Measurements from ENCODE around the gene GFER.
A peak's percentile ranks its signal among the peaks of the same experiment; 100 is the strongest.

Gene GFER

DNA sequence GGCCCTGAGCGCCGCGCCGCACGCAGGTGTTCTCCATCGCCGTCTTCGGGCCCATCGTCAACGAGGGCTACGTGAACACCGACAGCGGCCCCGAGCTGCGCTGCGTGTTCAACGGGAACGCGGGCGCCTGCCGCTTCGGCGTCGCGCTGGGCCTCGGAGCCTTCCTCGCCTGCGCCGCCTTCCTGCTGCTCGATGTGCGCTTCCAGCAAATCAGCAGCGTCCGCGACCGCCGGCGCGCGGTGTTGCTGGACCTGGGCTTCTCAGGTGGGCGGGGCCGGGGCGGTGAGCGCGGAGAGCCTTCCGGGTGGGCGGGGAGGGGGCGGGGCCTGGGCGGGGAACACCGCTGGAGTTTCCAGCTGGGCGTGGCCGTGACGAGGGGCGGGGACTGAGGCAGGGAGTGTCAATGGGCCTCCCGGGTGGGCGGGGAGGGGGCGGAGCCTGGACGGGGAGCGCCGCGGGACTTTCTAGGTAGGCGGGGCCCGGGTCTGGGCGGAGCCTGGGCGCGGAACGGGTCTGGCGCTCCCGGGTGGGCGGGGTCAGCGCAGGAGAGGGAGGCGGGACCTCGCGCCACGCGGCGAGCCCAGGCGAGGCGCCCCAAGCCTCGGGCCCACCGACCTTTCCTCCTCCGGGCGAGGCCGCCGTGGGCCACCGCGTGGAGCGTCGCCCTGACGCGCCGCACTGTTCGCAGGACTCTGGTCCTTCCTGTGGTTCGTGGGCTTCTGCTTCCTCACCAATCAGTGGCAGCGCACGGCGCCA lies 8.1 kb downstream of the GFER start:
- H3K27ac ChIP-seq, result no peak overlapping the region
- TF ChIP-seq, protein P1, sequence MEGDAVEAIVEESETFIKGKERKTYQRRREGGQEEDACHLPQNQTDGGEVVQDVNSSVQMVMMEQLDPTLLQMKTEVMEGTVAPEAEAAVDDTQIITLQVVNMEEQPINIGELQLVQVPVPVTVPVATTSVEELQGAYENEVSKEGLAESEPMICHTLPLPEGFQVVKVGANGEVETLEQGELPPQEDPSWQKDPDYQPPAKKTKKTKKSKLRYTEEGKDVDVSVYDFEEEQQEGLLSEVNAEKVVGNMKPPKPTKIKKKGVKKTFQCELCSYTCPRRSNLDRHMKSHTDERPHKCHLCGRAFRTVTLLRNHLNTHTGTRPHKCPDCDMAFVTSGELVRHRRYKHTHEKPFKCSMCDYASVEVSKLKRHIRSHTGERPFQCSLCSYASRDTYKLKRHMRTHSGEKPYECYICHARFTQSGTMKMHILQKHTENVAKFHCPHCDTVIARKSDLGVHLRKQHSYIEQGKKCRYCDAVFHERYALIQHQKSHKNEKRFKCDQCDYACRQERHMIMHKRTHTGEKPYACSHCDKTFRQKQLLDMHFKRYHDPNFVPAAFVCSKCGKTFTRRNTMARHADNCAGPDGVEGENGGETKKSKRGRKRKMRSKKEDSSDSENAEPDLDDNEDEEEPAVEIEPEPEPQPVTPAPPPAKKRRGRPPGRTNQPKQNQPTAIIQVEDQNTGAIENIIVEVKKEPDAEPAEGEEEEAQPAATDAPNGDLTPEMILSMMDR (conservative IDR thresholded peaks at IDR 0.05), result no peak

DNA sequence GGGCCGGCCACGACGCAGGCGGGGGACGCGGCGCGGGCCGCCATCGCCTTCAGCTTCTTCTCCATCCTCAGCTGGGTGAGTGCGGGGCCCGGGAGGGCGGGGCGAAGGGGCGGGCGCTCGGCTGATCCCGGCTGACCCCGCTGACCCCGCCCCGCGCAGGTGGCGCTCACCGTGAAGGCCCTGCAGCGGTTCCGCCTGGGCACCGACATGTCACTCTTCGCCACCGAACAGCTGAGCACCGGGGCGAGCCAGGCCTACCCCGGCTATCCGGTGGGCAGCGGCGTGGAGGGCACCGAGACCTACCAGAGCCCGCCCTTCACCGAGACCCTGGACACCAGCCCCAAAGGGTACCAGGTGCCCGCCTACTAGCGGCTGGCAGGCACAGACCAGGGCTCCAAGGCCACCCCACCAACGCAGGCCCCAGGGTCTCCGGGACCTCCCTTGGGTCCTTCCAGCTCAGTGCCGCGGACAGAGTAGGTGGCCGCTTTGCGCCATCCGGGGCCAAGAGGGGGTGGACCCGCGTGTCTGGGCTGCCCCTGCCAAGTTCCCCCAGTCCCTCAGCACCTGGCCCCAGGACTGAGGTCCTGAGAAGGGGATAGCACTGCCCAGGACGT lies 8.8 kb downstream of the GFER start:
- TF ChIP-seq, protein P1 (conservative IDR thresholded peaks at IDR 0.05), result no peak
- no peak overlapping the region for H3K27ac ChIP-seq

DNA sequence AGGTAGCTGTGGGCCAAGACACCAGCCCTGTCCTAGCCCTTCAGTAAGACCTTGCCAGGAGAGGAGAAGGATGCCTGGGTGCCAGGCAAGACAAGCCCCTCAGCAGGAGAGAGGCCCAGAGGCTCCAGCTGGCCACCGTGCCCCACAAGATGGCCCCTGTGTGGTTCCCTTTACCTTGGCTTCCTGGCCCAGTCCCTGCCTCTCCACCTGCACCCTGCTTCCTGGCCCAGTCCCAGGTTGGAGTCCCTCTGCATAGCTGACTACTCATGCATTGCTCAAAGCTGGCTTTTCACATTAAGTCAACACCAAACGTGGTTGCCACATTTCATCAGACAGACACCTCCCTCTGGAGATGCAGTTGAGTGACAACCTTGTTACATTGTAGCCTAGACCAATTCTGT lies 9.7 kb downstream of the GFER start:
- TF ChIP-seq, protein P1 (conservative IDR thresholded peaks at IDR 0.05), result no peak

DNA sequence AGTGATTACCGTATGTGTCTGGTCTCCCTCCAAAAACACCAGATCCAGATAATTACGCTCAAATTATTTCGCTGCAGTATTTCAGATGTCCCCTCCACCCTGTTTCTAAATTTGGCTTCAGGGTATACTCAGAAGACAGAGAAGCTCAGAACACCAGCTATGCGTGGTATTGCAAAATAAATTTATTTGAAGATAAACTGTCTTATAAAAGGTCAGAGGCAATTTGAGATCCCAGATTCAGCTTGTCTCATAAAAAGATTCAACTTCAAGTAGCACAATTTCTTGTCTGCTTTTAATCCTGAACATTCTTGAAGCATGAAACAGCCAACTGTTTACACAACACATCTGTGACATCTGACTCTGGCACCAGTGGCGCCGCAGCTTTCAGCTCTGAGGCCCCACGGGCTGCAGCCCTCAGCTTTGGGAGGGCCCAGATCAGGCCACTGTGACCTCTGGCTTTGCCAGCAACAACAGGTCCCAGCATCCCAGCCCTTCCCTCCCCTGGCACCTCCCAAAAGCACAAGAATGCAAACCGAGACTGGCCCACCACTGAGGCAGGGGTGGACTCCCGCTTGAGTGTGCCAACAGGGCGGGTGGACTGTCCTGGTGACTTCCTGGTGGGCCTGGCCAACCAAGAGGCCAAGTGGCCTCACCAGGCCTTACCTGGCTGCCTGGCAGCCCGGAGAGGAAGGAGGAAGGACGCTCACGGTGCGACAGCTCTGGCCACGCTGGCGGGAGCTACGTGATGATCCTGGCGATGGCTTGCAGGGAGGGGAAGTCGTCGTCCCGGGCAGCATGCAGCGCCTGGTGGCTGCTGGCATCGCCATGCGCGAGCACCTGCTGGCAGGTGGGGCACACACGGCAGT lies 13.7 kb downstream of the GFER start:
- TF ChIP-seq, protein P1 (conservative IDR thresholded peaks at IDR 0.05), result no peak
- no peak overlapping the region for H3K27ac ChIP-seq

More for the DNA sequence above, 9.7 kb downstream of the GFER start:
- peak overlapping the region; percentile 11; the same call in 1 of the 2 replicates for H3K27ac ChIP-seq

DNA sequence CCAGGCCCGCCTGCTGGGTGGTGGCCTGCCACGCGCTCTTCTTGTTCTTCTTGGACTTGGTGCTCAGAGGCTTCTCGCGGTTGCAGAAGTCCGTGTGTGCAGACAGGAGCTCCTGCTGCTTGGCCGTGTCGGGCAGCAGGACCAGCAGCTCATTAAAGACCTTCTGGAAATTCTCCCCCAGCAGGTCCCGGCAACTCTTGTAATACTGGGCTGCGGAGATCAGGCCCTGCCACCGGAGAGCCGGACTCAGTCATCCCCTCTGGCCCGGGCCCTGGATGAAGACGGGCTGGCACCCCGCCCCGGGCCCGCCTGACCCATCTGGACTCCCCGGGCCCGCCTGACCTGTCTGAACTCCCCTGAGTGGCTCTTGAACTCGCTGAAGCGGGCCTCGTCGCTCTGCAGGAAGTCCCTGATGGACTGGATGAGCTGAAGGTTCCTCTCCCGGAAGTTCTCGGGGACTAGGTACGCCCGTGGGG lies 14.4 kb downstream of the GFER start:
- H3K27ac ChIP-seq, result no peak overlapping the region
- TF ChIP-seq, protein P1 (conservative IDR thresholded peaks at IDR 0.05), result no peak

DNA sequence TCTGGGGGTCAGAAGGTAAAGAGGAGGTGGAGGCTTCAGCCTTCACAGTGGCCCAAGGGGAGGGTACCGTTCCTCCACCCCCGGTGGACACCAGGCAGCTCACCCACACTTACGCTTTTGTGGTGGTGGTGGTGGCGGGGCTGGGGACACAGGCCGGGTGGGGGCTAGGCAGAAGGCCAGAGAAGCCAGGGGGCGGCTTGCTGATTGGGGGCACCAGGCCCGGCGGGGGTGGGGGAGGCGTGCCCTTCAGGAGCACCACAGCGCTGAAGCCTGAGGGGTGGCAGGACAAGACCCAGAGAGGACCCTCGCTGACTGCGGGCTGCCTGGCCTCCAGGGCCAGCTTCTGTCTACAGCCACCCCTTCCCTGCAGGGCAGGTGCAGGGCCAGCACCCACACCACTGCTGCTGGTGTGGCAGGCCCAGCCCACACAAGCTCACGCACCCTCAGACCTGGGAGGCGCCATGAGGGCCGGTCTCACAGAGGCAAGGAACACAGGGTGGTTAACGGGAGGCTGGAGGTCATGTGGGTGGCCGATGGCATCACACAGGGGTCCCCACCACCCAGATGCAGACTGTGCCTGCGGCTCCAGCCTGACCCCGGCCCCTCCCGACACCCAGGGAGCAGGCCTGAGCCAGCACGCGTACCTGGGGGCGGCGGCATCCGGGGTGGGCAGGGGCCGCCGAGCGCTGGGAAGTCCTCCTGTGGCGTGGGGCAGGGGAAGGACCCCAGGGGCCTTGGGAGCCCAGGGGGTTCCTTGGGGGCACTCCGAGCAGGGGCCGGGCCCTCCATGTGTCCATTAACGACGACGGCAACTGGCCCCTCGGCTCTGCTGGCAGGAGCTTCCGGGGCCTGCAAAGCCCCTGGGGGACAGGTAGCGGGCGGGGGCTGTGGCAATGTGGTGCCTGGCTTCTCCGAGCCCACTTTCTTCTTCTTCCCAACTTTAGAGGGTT lies 15.1 kb downstream of the GFER start:
- TF ChIP-seq, protein P1 (conservative IDR thresholded peaks at IDR 0.05), result no peak
- no peak overlapping the region for H3K27ac ChIP-seq
